Measurements from ENCODE around the gene ONECUT3.
"Not testable (repeated sequence)": the region's sequence is repeated elsewhere in the genome, so short reads cannot be mapped to it uniquely, and the experiment has no call there.

ONECUT3 gene

GRCh38 chr19:1770866-1771576 lies 17.7 kb downstream of the ONECUT3 start:
- DNase-seq, result no peak

GRCh38 chr19:1773184-1773583 lies 19.9 kb downstream of the ONECUT3 start:
- no peak for DNase-seq

DNA sequence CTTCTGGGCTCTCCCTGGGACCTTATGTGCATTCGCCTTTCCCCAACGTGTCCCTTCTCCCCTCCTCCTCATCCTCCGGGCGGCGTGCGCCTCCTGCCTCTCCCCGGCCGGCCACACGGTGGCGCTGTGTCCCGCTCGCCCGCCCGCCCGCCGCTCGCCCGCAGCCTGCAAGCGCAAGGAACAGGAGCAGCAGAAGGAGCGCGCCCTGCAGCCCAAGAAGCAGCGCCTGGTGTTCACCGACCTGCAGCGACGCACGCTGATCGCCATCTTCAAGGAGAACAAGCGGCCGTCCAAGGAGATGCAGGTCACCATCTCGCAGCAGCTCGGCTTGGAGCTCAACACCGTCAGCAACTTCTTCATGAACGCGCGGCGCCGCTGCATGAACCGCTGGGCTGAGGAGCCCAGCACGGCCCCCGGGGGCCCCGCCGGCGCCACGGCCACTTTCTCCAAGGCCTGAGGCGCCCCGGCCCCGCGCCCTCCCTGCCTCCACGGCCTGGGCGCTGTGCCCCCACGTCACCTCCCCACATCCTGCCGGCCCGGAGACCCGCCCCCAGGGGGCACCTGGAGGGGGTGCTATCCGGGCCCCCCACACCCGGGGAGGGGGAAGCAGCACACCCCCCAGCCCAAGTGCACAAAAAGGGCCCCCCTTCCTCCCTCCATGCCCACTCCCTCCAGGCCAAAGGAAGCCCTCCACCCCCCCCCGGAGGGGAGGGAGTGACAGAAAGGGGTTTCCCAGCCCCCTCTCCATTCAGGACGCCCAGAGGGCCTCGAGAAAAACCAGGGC lies 21.9 kb downstream of the ONECUT3 start:
- no peak for DNase-seq

DNA sequence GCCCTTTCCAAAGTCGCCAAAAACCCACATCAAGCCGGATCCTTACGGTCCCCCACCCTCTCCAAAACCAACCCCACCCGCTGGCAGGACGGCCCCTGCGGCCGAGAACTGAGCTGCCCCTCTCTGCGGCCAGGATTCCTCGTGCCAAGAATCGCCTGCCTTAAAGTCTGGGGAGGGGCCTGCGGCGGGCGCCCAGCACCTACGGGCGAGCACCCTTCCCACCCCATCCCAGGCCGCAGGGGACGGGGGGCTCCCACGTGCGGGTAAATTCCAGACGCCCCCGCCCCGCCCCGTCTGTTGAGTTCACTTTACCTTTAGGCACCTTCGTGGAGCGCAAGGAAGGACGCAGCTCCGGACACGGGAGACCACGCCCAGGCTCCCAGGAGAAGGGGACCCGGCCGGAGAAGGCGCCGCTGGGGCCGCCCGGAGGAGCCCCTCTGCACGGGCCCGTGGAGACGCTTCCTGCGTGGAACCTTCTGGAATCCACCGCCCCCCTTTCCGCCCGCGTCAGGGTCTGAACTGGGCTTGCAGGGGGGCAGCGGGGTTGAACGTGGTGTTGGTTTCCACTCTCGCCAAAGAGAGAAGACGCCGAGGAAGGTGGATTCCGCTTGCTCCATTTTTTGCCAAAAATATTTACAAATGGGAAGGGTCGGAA lies 22.8 kb downstream of the ONECUT3 start:
- DNase-seq, result no peak

DNA sequence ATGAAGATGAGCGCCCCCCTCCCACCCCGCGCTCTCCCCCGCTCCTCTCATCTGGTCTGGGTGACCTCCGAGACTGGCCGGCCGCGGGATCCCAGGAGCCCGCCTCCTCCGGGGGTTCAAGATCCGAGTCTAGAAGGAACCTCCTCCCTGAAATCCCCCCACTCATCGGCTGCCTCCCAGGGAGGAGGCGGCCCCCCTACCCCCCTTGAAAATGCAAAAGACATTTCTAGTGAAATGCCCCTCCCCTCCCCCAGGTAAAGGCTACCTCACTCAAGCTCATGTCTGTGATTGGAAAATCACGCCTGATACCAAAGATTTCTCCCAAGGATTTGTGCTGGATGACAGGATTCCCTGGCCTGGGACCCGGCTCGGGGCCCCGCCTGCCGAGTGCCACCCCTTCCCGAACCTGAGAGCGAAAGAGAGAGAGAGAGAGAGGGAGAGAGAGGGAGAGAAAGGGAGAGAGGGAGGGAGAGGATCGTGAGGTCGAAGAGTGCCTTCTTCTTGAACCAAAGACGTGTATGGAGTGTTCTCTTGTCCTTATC lies 23.4 kb downstream of the ONECUT3 start:
- DNase-seq, result no peak

DNA sequence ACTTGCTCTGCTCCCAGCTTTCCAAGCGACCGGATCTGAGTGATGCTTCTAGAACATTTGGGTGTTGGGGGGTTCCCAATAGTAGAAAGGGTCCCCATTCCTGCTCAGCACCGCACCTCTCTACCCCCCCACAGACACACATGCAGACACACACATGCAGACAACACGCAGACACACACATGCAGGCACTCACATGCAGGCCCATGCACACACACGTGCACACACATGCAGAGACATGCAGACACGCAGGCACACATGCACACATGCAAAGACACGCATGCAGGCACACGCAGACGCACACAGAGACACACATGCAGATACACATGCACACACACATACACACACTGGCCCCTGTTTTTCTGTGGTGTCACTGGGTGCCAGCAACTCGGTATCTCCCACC lies 23.8 kb downstream of the ONECUT3 start:
- no peak for DNase-seq

DNA sequence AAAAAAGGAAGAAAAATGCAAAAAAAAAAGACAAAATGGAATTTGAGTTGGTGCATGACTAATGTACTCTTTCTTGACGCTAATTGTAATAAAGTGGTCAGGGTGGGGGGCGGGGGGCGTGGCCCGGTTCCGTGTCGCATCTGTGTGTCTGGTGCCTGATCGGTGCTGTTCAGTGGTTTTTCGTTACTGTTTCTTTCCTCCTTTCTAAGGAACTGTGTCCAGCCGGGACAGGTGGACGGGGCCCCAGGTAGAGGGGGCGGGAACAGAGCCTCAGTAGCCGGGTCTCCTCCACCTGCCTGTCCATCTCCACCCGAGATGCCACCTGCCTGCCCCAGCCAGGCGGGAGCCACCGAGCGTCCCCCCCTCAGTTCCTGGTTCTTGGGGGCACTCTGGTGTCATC lies 26.3 kb downstream of the ONECUT3 start:
- no peak for DNase-seq

- no peak for DNase-seq
Measured at GRCh38 chr19:1780272-1780958, 27.1 kb downstream of the ONECUT3 start.

- DNase-seq, result no peak
Measured at GRCh38 chr19:1782521-1782920, 29.2 kb downstream of the ONECUT3 start.

DNA sequence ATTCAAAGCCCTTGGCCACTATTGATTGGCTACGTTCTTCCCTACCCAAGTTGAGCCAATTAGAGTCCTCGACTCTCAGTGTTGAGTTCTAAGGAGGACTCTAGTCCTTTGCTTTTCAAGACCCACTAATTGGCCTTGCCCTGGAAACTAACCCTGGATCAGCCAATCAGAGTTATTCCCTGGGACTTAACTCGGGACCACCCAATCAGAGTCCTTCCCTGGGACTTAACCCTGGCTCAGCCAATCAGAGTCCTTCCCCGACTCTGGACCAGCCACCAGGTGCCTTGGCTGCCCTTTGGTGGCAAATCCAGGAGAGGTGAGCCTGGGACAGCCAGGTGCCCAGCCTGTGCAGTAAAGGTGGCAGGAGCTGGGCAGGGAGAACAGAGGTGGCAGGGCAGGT lies 30.0 kb downstream of the ONECUT3 start:
- no peak for DNase-seq

DNA sequence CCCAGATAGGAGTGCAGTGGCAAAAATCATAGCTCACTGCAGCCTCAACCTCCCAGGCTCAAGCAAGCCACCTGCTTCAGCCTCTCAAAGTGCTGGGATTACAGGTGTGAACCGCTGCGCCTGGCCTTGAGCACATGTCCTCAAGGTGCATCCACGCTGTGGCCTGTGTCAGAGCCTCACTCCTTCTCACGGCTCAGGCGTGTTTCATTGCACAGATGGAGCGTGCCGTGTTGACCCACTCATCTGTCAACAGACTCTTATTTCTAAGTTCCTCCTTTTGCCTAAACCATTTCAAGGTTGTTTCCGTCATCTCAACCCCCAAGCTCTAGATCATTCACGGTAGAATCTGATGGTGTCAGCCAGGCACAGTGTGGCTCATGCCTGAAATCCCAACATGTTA lies 30.6 kb downstream of the ONECUT3 start:
- no peak for DNase-seq

DNA sequence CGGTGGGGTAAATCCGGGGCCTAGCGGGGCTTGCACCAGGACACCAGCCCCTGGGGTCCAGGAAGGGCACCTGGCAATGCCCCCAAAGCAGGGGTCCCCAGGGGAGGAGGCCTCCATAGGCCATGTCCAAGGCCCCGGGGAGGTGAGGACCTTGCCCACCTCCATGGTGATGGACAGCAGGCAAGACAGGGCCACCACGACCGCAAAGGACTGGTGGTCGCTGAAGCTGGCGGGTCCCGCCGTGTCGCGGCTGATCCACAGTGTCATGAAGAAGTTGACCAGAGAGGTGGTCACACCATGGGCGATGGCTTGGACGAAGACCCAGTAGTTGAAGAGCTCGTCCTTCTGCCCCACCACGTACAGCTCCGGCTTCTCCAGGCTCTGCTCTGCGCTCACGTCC lies 32.0 kb downstream of the ONECUT3 start:
- no peak for DNase-seq

GRCh38 chr19:1786668-1787067 lies 33.4 kb downstream of the ONECUT3 start:
- DNase-seq, result no peak

GRCh38 chr19:1787116-1787515 lies 33.8 kb downstream of the ONECUT3 start:
- DNase-seq, result no peak

- DNase-seq, result no peak
Measured at GRCh38 chr19:1789261-1790041, 36.1 kb downstream of the ONECUT3 start.

- no peak for DNase-seq
Measured at GRCh38 chr19:1790054-1790792, 36.9 kb downstream of the ONECUT3 start.

DNA sequence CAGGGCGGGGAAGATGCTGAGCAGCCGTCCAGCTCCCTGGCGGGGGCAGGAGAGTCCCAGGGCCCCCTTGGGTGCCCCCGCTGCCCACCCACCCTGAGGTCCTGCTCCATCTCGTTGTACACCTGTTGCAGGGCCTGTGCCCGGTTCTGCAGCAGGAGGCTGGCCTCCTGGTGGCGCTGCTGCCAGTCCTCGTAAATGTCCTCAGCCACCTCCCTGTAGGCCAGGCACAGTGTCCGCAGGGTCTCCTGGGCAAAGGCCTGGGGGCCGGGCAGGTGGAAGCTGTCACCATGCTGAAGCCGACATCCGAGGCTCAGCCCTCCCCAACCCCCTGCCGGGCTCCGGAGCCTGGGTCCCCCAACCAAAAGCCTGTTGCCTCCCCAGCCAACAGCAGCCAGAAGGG lies 38.6 kb downstream of the ONECUT3 start:
- no peak for DNase-seq

DNA sequence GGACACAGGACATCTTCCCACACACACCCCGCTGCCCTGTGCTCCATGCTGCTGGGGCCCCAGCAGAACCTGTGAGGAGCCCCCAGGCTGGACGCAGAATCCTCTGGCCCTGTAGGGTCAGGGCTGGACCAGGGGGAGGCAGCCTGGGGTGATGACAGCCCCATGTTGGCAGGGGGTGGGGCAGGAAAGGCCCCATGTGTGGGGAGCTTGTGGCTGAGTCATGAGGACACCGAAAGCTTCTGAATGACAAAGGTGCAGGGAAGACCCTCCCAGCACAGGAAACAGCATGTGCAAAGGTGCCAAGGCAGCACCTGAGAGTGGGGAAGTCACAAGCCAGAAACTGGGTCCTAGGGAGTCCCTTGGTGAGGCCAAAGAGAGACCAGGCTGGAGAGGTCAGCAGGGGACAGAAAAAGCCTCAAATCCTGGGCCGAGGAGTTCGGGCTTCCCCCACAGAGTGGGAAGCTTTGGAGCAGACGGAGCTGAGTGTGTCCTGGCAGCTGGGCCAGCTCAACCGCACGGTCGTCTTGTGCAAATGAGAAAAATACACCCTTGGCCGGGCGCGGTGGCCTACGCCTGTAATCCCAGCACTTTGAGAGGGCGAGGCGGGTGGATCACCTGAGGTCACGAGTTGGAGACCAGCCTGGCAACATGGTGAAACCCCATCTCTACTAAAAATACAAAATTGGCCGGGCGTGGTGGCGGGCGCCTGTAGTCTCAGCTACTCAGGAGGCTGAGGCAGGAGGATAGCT lies 41.3 kb downstream of the ONECUT3 start:
- DNase-seq, result no peak

DNA sequence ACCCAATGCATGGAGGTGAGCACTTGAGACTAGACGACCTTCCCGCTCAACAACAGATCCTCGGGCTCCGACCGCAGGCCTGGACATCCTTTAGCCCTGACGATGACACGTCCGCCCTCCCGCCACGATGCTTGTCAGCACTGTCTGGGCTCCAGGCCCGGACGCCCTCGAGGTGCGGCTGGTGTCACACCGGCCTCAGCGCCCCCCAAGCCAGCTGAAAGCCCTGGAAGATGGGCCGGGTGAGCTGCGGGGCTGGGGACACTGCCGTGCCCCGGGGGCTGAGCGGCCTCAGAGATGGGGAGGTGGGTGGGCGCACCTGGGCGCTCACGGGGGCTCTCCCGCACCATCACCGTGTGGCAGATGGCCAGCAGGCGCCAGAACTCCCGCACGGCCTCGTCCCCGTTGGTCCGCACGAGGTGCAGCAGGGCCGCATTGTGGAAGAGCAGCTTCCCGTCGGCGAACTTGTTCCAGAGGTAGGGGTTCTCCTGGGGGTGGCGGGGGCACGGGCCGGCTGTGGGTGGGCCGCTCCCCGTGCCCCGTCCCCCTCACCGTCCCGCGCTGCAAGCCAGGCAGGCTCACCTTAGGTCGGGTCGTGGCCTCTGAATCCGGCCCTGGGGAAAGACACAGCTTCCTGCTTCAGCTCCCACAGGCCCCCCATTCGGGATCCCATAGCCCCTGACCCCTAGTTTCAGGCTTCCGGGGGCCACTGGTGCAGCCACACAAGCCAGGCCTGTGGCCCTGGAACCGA lies 43.3 kb downstream of the ONECUT3 start:
- no peak for DNase-seq

DNA sequence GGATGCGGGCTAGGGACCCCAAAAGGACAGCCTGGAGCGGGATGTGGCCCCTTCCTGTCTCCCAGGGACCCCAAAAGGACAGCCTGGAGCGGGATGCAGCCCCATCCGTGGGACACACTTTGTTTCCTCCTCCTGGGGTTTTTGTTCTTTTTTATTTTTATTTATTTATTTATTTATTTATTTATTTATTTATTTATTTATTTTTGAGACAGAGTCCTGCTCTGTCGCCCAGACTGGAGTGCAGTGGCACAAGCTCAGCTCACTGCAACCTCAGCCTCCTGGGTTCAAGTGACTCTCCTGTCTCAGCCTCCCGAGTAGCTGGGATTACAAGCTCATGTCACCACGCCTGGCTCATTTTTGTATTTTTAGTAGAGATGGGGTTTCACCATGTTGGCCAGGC lies 44.0 kb downstream of the ONECUT3 start:
- not testable (repeated sequence) for DNase-seq
